OCI-LY3 (cell line): ENCODE data around the gene PKP4.

Source experiments
- EZH2phosphoT487 ChIP-seq: fragments of 200-600 bp; shearing (Covaris generic); IDR thresholded peaks from 2 replicates; pipeline ENCODE4 v1.6.1; 2018; ENCODE audit warnings: antibody characterized with exemption, mixed run types, low read depth
- TF ChIP-seq, protein P1 (sequence below): fragments of 200-600, 300-600 bp; sonication (generic); IDR thresholded peaks from 2 replicates; pipeline ENCODE4 v1.5.1; 2014; ENCODE audit warnings: antibody characterized with exemption, low read length, low read depth

DNA sequence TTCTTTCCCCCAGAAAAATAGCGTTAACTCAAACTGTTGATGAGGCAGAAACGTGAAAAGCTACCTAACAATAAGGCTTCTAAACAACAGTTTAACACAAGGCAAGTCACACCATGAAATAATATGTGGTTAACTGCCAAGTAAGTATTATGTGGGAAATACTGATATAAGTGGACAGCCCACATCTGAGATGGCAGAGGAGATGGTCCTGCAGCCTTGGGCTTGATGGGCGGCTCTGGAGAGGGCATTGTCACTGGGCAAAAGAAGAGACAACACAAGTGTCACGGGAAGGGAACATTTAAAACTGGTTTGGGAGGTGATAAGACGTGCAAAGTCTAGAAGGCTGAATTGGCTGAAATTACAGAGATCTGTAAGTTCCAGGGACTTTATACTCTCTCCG is 147.2 kb downstream of the PKP4 start:
- TF ChIP-seq, protein P1, sequence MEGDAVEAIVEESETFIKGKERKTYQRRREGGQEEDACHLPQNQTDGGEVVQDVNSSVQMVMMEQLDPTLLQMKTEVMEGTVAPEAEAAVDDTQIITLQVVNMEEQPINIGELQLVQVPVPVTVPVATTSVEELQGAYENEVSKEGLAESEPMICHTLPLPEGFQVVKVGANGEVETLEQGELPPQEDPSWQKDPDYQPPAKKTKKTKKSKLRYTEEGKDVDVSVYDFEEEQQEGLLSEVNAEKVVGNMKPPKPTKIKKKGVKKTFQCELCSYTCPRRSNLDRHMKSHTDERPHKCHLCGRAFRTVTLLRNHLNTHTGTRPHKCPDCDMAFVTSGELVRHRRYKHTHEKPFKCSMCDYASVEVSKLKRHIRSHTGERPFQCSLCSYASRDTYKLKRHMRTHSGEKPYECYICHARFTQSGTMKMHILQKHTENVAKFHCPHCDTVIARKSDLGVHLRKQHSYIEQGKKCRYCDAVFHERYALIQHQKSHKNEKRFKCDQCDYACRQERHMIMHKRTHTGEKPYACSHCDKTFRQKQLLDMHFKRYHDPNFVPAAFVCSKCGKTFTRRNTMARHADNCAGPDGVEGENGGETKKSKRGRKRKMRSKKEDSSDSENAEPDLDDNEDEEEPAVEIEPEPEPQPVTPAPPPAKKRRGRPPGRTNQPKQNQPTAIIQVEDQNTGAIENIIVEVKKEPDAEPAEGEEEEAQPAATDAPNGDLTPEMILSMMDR = no peak
- no peak for TF ChIP-seq EZH2phosphoT487
